ENCODE results near the gene PDCD1. TPM values are rescaled to one million over a fixed set of nuclear protein-coding genes. Genes with fewer than 3 reads are reported as not detected.

Gene PDCD1
- total RNA-seq, 1 experiment from 2014 or later = not detected

DNA sequence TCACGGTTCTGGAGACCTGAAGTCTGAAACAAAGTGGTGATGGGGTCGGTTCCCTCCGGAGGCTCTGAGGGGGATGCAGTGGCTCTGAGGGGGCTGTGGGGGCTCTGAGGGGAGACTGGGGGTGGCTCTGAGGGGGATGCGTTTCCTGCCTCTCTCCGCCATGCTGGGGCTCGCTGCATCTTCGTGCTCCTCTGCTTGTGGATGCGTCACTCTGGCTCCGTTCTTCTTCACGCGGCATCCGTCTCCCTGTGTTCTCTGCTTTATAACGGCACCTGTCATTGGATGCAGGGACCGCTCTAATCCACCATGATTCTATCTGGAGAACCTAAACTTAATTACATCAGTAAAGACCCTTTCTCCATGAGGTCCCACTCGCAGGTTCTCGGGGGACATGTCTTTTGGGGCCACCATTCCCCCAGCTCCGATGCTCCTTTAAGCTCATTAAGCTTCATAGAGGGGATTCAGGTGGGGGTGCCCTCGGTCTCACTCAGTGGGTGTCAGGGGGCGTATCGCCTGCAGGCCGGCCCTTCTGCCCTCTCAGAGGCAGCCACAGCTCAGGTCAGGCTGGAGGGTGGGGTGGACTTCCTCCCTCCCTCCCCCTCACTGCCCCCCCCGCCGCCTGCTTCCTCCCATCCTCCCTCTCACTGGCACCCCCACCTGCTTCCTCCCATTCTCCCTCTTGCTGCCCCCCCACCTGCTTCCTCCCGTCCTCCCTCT lies 29.3 kb upstream of the PDCD1 start:
- Mint-ChIP-seq H3K27me3 (ENCODE audit: unreplicated experiment) (no peaks in the 10 kb centered on the region), H3K9me3 (ENCODE audit: low read depth, unreplicated experiment) (no peaks in the 10 kb centered on the region)

GRCh38 chr2:241886840-241887447 lies 28.2 kb upstream of the PDCD1 start:
- H3K4me3 Mint-ChIP-seq (ENCODE audit: low read depth, unreplicated experiment) = no peak overlapping the region
- TF ChIP-seq, protein P1, sequence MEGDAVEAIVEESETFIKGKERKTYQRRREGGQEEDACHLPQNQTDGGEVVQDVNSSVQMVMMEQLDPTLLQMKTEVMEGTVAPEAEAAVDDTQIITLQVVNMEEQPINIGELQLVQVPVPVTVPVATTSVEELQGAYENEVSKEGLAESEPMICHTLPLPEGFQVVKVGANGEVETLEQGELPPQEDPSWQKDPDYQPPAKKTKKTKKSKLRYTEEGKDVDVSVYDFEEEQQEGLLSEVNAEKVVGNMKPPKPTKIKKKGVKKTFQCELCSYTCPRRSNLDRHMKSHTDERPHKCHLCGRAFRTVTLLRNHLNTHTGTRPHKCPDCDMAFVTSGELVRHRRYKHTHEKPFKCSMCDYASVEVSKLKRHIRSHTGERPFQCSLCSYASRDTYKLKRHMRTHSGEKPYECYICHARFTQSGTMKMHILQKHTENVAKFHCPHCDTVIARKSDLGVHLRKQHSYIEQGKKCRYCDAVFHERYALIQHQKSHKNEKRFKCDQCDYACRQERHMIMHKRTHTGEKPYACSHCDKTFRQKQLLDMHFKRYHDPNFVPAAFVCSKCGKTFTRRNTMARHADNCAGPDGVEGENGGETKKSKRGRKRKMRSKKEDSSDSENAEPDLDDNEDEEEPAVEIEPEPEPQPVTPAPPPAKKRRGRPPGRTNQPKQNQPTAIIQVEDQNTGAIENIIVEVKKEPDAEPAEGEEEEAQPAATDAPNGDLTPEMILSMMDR (IDR thresholded peaks at IDR 0.05; ENCODE audit: unreplicated experiment) = no peak
- intact Hi-C loops (cut with micrococcal nuclease; ENCODE audit: unreplicated experiment) = no loop called here
- peaks cover 11% of the 10 kb centered on the region for H3K36me3 Mint-ChIP-seq (ENCODE audit: insufficient read depth, unreplicated experiment)
- no peak for DNase-seq
- H3K27ac Mint-ChIP-seq (ENCODE audit: unreplicated experiment) = no peak overlapping the region
- H3K9me3 Mint-ChIP-seq (ENCODE audit: low read depth, unreplicated experiment) = no peaks in the 10 kb centered on the region
- CTCF ChIA-PET = no interaction called here
- H3K4me1 Mint-ChIP-seq (ENCODE audit: low read depth, unreplicated experiment) = peaks cover 8% of the 10 kb centered on the region
- BruUV-seq (replicated peaks) = no TSS peak
- H3K27me3 Mint-ChIP-seq (ENCODE audit: unreplicated experiment) = no peaks in the 10 kb centered on the region

More for the DNA sequence above, 29.3 kb upstream of the PDCD1 start:
- Mint-ChIP-seq H3K4me1 (ENCODE audit: low read depth, unreplicated experiment) (no peaks in the 10 kb centered on the region), H3K36me3 (ENCODE audit: insufficient read depth, unreplicated experiment) (peaks cover 4% of the 10 kb centered on the region), H3K4me3 (ENCODE audit: low read depth, unreplicated experiment) (no peak overlapping the region), H3K27ac (ENCODE audit: unreplicated experiment) (peak overlapping the region; percentile 25)
- TF ChIP-seq, protein P1 (IDR thresholded peaks at IDR 0.05; ENCODE audit: unreplicated experiment) = no peak
- BruUV-seq (replicated peaks) = no TSS peak
- DNase-seq = no peak
- CTCF ChIA-PET = no interaction called here
- intact Hi-C loops (cut with micrococcal nuclease; ENCODE audit: unreplicated experiment) = no loop called here

DNA sequence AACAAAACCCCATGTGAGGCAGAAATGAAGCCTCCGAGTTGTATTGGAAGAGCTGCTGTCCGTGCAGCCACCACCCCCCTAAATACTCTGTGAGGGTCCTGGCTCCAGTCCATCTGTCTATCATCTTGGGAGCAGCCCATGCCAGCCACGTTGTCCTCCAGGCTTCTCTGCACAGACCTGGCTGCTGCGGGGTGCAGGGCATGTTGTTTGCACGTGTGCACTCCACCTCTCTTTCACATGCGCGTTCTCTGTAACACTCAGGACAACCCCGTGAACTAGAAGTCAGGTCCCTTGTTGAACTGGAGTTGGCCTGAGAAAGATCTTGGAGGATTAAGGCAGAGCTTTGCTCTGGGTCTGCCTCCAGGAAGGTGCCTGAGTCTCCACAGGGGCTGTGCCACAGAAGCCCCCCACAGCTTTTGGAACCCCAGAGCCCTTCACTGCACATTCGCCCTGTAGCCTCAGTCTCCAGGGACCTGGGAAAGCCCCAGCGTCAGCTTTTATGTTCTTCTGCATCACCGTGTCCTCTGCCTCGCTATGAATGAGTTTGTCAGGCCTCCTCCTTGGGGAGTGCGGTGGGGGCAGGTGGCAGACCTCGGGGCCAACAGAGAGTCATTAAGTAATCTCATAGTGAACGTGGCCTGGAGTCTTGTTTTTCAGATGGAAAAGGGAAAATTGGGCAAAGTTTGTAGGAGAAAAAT lies 27.4 kb upstream of the PDCD1 start:
- peaks cover 20% of the 10 kb centered on the region for H3K36me3 Mint-ChIP-seq (ENCODE audit: insufficient read depth, unreplicated experiment)
- H3K27me3 Mint-ChIP-seq (ENCODE audit: unreplicated experiment) = no peaks in the 10 kb centered on the region
- CTCF ChIA-PET = no interaction called here
- H3K4me1 Mint-ChIP-seq (ENCODE audit: low read depth, unreplicated experiment) = peaks cover 13% of the 10 kb centered on the region
- no peak for DNase-seq
- H3K27ac Mint-ChIP-seq (ENCODE audit: unreplicated experiment) = no peak overlapping the region
- TF ChIP-seq, protein P1 (IDR thresholded peaks at IDR 0.05; ENCODE audit: unreplicated experiment) = no peak
- H3K9me3 Mint-ChIP-seq (ENCODE audit: low read depth, unreplicated experiment) = no peaks in the 10 kb centered on the region
- H3K4me3 Mint-ChIP-seq (ENCODE audit: low read depth, unreplicated experiment) = no peak overlapping the region
- intact Hi-C loops (cut with micrococcal nuclease; ENCODE audit: unreplicated experiment) = no loop called here
- no TSS peak for BruUV-seq (replicated peaks)

DNA sequence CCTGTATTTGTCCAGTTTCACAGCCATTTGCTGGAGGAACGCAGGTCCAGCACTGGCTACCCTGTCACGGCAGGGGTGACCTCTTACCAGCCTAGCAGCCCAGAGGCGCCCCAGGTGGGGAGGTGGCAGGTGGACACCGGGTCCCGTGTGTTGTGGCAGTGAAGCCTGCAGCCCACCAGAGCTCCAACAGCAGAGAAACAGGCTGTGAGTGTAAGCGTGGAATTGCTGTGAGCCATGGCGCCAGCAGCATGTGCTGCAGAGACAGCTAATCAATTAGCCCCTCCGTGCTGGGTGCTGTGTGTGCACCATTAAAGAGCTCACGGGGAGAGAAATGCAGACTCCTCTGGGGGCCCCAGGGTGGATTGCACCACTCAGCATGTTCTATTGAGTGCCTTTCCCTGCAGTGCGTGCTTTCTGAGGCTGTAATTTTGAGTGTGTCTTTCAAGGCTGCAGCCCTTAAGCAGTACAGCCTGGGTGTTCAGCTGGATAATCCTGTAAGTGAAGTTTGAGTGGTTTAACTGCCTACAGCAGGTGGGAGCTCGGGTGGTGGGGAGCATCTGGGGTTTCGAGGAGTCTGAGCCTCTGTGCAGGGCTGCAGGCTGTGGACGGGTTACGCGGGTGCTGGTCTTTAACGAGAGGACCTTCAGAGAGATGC lies 26.7 kb upstream of the PDCD1 start:
- CTCF ChIA-PET = no interaction called here
- no peak overlapping the region for H3K4me3 Mint-ChIP-seq (ENCODE audit: low read depth, unreplicated experiment)
- DNase-seq = no peak
- peaks cover 18% of the 10 kb centered on the region for H3K4me1 Mint-ChIP-seq (ENCODE audit: low read depth, unreplicated experiment)
- intact Hi-C loops (cut with micrococcal nuclease; ENCODE audit: unreplicated experiment) = no loop called here
- TF ChIP-seq, protein P1 (IDR thresholded peaks at IDR 0.05; ENCODE audit: unreplicated experiment) = no peak
- BruUV-seq (replicated peaks) = no TSS peak
- H3K36me3 Mint-ChIP-seq (ENCODE audit: insufficient read depth, unreplicated experiment) = peaks cover 24% of the 10 kb centered on the region
- H3K27ac Mint-ChIP-seq (ENCODE audit: unreplicated experiment) = no peak overlapping the region
- H3K27me3 Mint-ChIP-seq (ENCODE audit: unreplicated experiment) = no peaks in the 10 kb centered on the region
- no peaks in the 10 kb centered on the region for H3K9me3 Mint-ChIP-seq (ENCODE audit: low read depth, unreplicated experiment)

Measured in Calu3 (cell line).